ENCODE data around the gene POLD3. TPM values are rescaled to one million over a fixed set of nuclear protein-coding genes. Genes with fewer than 3 reads are reported as not detected.

POLD3 gene
- polyA plus RNA-seq, 1 donor from 2014 or later = 16.8 TPM

DNA sequence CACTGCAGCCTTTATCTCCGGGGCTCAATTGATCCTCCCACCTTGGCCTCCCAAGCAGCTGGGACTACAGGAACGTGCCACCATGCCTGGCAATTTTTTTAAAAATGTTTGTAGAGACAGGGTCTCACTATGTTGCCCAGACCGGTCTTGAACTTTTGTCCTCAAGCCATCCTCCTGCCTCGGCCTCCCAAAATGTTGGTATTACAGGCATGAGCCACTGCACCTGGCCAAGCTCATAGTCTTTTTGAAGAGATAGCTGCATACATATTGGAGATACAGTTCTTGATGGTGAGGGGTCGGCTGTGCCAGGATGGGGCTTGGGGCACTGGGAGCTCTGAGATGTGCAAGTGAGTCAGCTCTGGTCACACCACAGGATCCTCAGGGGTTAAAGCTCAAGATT, 85.7 kb downstream of the POLD3 start:
- peaks cover 3% of the 10 kb centered on the region for H3K27me3 ChIP-seq (ENCODE audit: insufficient read depth, low read depth, low read length)
- H3F3A ChIP-seq (ENCODE audit: insufficient read depth, low read length, poor library complexity, severe bottlenecking) = no peaks in the 10 kb centered on the region
- TF ChIP-seq SMC3 (conservative IDR thresholded peaks at IDR 0.05; ENCODE audit: poor library complexity) = no peak
- TF ChIP-seq, protein P1, sequence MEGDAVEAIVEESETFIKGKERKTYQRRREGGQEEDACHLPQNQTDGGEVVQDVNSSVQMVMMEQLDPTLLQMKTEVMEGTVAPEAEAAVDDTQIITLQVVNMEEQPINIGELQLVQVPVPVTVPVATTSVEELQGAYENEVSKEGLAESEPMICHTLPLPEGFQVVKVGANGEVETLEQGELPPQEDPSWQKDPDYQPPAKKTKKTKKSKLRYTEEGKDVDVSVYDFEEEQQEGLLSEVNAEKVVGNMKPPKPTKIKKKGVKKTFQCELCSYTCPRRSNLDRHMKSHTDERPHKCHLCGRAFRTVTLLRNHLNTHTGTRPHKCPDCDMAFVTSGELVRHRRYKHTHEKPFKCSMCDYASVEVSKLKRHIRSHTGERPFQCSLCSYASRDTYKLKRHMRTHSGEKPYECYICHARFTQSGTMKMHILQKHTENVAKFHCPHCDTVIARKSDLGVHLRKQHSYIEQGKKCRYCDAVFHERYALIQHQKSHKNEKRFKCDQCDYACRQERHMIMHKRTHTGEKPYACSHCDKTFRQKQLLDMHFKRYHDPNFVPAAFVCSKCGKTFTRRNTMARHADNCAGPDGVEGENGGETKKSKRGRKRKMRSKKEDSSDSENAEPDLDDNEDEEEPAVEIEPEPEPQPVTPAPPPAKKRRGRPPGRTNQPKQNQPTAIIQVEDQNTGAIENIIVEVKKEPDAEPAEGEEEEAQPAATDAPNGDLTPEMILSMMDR (IDR thresholded peaks at IDR 0.05; ENCODE audit: poor library complexity, severe bottlenecking) = no peak
- no peak for TF ChIP-seq REST (IDR thresholded peaks at IDR 0.05; ENCODE audit: borderline replicate concordance)
- TF ChIP-seq RAD21 (conservative IDR thresholded peaks at IDR 0.05) = no peak
- no peak for TF ChIP-seq EZH2 (IDR thresholded peaks at IDR 0.05; ENCODE audit: borderline replicate concordance, insufficient read depth, low read length, poor library complexity, severe bottlenecking)
- TF ChIP-seq EP300 (conservative IDR thresholded peaks at IDR 0.05; ENCODE audit: poor library complexity, severe bottlenecking) = no peak
- no peak for TF ChIP-seq TAF1 (IDR thresholded peaks at IDR 0.05; ENCODE audit: low read depth)
- H3K9me2 ChIP-seq (ENCODE audit: insufficient read depth, low read length) = no peaks in the 10 kb centered on the region
- no peaks in the 10 kb centered on the region for H4K20me1 ChIP-seq (ENCODE audit: insufficient read depth)
- H3K4me2 ChIP-seq (ENCODE audit: low read length) = no peak overlapping the region
- H3K9me3 ChIP-seq (ENCODE audit: low read length) = no peaks in the 10 kb centered on the region
- no peak overlapping the region for H3K9ac ChIP-seq (ENCODE audit: low read length)
- H3K4me3 ChIP-seq (ENCODE audit: low read length) = no peak overlapping the region
- no peaks in the 10 kb centered on the region for H3K79me2 ChIP-seq (replicated peaks; ENCODE audit: insufficient read depth, low read length)
- H3K36me3 ChIP-seq (ENCODE audit: insufficient read depth, low read length) = no peaks in the 10 kb centered on the region
- no peak overlapping the region for H3K27ac ChIP-seq (ENCODE audit: low read length)
- no peak overlapping the region for H2AFZ ChIP-seq (ENCODE audit: low read depth, low read length)

DNA sequence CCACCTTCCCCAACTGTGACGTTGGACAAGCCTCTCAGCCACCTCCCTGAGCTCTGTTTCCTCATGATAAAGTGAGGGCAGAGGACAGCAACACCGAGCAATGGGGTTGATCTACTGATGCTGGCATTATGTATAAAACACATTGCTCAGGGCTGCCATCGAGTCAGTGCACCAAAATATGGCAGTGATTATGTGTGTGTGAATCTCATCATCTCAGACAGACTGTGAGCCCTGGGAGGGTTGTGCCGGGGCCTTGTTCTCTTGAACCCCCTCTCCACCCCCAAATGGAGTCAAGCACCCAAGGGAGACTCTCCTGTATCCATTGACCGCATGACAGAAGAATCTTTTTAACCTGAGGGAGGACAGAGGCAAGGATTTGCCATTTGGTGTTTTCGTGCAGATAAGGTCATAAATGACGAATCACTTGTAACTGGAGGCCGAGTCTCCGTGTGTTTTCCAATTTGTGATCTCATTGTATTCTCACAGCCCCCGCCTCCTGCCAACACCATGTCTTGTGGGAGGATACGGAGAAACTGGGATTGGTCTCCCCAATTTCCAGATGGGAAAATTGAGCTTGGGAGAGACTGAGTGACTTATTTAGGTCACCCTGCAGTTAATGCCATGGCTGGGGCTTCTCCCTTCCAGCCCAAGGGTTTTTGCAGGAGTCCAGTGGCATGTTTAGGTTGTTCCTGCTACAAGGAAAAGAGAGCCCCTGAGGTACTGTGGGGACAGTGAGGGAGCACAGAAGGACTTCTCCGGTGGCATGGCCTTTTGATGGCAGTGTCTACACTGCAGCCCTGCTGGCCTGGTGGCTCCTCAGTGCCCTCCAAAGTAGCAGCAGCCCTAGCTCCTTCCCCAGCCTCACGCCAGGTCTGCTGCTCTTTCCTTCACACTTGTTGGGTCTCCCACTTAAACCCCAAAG, 86.5 kb downstream of the POLD3 start:
- H3K9me2 ChIP-seq (ENCODE audit: insufficient read depth, low read length) = no peaks in the 10 kb centered on the region
- H3K9ac ChIP-seq (ENCODE audit: low read length) = no peak overlapping the region
- H2AFZ ChIP-seq (ENCODE audit: low read depth, low read length) = no peak overlapping the region
- H3K36me3 ChIP-seq (ENCODE audit: insufficient read depth, low read length) = no peaks in the 10 kb centered on the region
- no peak overlapping the region for H3K4me2 ChIP-seq (ENCODE audit: low read length)
- TF ChIP-seq MXI1 (conservative IDR thresholded peaks at IDR 0.05; ENCODE audit: poor library complexity, severe bottlenecking) (no peak), REST (IDR thresholded peaks at IDR 0.05; ENCODE audit: borderline replicate concordance) (no peak), POLR2AphosphoS5 (IDR thresholded peaks at IDR 0.05) (no peak), EZH2 (IDR thresholded peaks at IDR 0.05; ENCODE audit: borderline replicate concordance, insufficient read depth, low read length, poor library complexity, severe bottlenecking) (no peak), EP300 (conservative IDR thresholded peaks at IDR 0.05; ENCODE audit: poor library complexity, severe bottlenecking) (no peak), RAD21 (conservative IDR thresholded peaks at IDR 0.05) (no peak), SMC3 (conservative IDR thresholded peaks at IDR 0.05; ENCODE audit: poor library complexity) (no peak), TAF1 (IDR thresholded peaks at IDR 0.05; ENCODE audit: low read depth) (no peak)
- TF ChIP-seq, protein P1 (IDR thresholded peaks at IDR 0.05; ENCODE audit: poor library complexity, severe bottlenecking) = no peak
- no peak overlapping the region for H3K27ac ChIP-seq (ENCODE audit: low read length)
- H4K20me1 ChIP-seq (ENCODE audit: insufficient read depth) = no peaks in the 10 kb centered on the region
- no peak overlapping the region for H3K4me3 ChIP-seq (ENCODE audit: low read length)
- no peaks in the 10 kb centered on the region for H3K9me3 ChIP-seq (ENCODE audit: low read length)
- H3F3A ChIP-seq (ENCODE audit: insufficient read depth, low read length, poor library complexity, severe bottlenecking) = no peaks in the 10 kb centered on the region
- no peaks in the 10 kb centered on the region for H3K79me2 ChIP-seq (replicated peaks; ENCODE audit: insufficient read depth, low read length)
- peaks cover 10% of the 10 kb centered on the region for H3K27me3 ChIP-seq (ENCODE audit: insufficient read depth, low read depth, low read length)
